ENCODE results near the gene CIZ1.

Gene CIZ1

DNA sequence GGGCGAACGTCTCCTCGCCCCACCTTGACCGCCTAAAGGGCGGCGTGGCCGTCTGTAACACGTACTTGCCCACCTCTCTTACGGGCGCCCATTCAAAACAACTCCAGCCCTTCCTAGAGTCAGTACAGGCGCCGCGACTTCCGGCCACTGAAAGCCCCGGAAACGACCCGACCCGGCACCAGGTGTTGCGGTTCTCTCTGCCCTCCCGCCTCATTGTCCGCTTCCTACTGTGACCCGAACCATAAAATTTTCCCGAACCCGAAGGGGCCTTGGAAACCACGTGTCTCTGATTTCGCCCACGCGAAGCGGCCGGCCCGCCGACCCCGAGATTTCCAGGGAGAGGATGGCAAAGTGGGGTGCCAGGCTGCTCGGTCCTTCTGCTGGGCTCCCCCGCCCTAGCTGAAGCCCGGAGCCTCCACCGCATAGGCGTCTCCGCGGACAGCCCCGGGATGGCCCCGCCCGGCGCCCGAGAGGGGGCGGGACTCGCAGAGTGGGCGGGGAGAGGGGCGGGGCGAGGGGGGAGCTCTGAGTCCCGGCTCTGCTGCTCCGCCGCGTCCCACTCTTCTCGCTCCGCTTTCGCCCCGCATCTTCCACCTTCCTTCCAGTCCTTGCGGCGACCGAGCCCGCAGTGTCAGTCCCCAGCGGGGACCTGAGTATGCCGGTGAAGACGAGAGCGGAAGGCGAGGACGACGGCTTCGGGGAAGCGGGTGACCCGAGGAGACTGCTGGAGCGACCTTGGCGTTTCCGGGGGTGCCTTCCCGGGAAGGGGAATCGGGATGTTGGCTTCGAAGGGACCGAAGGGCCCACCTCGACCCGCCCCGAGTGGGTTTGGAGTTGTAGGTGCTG is 63.2 kb downstream of the CIZ1 start:
- Mint-ChIP-seq H3K4me3 (peak overlapping the region; percentile 98), H3K9me3 (no peaks in the 10 kb centered on the region), H3K27me3 (ENCODE audit: low read depth) (peaks cover 9% of the 10 kb centered on the region), H3K36me3 (ENCODE audit: low read depth) (peaks cover 9% of the 10 kb centered on the region), H3K4me1 (ENCODE audit: low read depth) (peaks cover 26% of the 10 kb centered on the region), H3K27ac (peak overlapping the region; percentile 92)
- peak; percentile 84 for DNase-seq (ENCODE audit: low spot score)

GRCh38 chr9:128127568-128127989 is 63.8 kb downstream of the CIZ1 start, which contains the start of gene PTGES2:
Gene PTGES2, minus strand, starts transcription at chr9:128127729. Its CDS starts 12 bp downstream, at chr9:128127717.
- peak within 1 kb of the TSS; percentile 98 for H3K4me3 Mint-ChIP-seq

DNA sequence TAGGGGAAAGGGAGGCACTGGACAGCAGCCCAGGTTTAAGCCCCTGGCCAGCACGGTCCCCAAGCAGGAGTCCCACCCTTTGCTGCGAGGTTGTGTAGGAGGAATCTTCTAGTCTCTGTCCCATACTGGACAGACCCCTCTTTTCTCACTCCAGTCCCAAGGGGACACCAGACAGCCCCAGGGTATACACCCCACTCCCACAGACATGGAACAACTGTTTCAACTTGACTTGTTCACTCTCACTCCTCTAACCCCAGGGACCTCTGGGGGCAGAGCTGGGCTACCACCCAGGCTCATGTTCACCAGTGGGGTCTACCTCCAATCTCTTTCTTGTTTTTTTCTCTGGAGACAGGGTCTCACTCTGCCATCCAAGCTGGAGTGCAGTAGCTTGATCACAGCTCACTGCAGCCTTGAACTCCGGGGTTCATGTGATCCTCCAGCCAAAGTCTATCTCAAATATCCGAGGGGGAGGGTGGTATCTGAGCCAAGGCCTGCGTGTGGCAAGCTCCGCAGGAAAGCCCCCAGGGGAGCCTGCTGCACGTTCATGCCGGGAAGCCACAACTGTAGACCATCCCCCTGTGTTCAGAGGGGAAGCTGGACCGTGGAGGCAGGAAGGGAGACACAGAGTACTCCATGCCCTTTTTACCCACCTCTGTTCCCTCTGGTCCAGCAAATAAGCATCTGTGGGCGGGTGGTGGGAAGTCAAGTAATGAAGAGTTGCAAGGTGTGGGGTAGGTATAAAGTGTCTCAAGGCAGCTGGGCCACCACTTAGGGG is 65.6 kb downstream of the CIZ1 start:
- no peaks in the 10 kb centered on the region for H3K27me3 Mint-ChIP-seq (ENCODE audit: low read depth)
- DNase-seq (ENCODE audit: low spot score): no peak
- H3K36me3 Mint-ChIP-seq (ENCODE audit: low read depth): peaks cover 11% of the 10 kb centered on the region
- H3K4me3 Mint-ChIP-seq: peak overlapping the region; percentile 80
- H3K4me1 Mint-ChIP-seq (ENCODE audit: low read depth): peaks cover 25% of the 10 kb centered on the region
- no peaks in the 10 kb centered on the region for H3K9me3 Mint-ChIP-seq
- peak overlapping the region; percentile 41 for H3K27ac Mint-ChIP-seq

More at GRCh38 chr9:128127568-128127989, 63.8 kb downstream of the CIZ1 start, which contains the start of gene PTGES2:
- peak within 1 kb of the TSS; percentile 92 for H3K27ac Mint-ChIP-seq
- peaks cover 25% of the 10 kb centered on the region for H3K4me1 Mint-ChIP-seq (ENCODE audit: low read depth)
- peaks cover 3% of the 10 kb centered on the region for H3K27me3 Mint-ChIP-seq (ENCODE audit: low read depth)
- DNase-seq (ENCODE audit: low spot score): peak; percentile 85
- H3K9me3 Mint-ChIP-seq: no peaks in the 10 kb centered on the region
- peaks cover 11% of the 10 kb centered on the region for H3K36me3 Mint-ChIP-seq (ENCODE audit: low read depth)

DNA sequence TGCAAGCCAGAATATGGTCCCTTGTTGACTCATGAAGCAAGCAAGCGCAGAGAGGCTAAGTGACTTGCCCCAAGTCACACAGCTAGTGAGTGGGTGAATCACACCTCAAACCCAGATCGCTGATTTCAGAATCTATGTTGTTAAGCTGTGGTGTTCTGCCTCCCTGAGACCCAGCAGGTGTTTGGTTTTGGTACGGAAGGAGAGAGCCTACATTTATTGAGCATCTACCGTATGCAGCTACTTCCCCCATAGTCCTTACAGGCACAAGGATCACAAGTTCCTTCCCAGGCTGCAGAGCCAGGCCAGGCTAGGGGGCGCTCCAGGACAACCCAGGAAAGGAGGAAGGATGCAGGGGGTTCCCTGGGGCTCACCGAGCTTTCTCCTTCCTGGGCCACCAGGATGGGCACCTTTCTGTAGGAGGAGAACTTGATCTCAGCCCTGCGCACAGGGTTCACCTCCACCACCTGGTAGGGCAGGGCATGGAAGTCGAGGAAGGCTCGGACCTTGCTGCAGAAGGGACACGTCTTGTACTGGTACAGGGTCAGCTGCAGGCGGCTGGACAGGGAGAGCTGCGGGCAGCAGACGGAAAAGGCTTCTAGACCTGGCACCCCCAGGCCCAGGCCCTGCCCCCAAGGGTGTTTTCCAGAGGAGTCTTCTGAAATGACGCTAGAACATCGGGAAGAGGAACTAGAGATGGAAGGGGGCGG is 66.3 kb downstream of the CIZ1 start:
- Mint-ChIP-seq H3K9me3 (no peaks in the 10 kb centered on the region), H3K27me3 (ENCODE audit: low read depth) (no peaks in the 10 kb centered on the region), H3K4me3 (peak overlapping the region; percentile 36), H3K36me3 (ENCODE audit: low read depth) (peaks cover 13% of the 10 kb centered on the region), H3K4me1 (ENCODE audit: low read depth) (peaks cover 25% of the 10 kb centered on the region), H3K27ac (no peak overlapping the region)
- no peak for DNase-seq (ENCODE audit: low spot score)

DNA sequence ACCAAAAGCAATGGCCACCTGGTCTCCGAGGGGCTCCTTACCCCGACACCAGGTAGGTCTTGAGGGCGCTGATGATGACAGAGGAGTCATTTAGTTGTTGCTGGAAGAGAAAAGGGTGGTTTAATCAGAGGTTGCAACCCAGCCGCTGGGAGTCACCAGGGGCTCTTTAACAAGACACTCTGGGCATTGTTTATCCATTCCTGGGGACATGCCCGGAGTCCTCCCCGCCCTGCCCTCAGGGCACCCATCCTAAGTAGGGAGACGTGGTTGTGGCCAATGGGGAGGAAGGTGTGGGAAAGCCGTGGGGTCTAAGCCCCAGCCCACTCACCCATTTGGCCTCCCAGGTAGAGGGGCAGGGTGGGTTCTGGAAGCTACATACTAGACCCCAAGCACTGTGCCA is 66.9 kb downstream of the CIZ1 start:
- no peaks in the 10 kb centered on the region for H3K9me3 Mint-ChIP-seq
- DNase-seq (ENCODE audit: low spot score): no peak
- no peaks in the 10 kb centered on the region for H3K27me3 Mint-ChIP-seq (ENCODE audit: low read depth)
- peak overlapping the region; percentile 36 for H3K4me3 Mint-ChIP-seq
- no peak overlapping the region for H3K27ac Mint-ChIP-seq
- H3K36me3 Mint-ChIP-seq (ENCODE audit: low read depth): peaks cover 13% of the 10 kb centered on the region
- peaks cover 24% of the 10 kb centered on the region for H3K4me1 Mint-ChIP-seq (ENCODE audit: low read depth)

- Mint-ChIP-seq H3K4me3 (no peak overlapping the region), H3K36me3 (ENCODE audit: low read depth) (peaks cover 13% of the 10 kb centered on the region), H3K27ac (no peak overlapping the region), H3K9me3 (no peaks in the 10 kb centered on the region), H3K27me3 (ENCODE audit: low read depth) (no peaks in the 10 kb centered on the region), H3K4me1 (ENCODE audit: low read depth) (peaks cover 18% of the 10 kb centered on the region)
- no peak for DNase-seq (ENCODE audit: low spot score)
Measured at GRCh38 chr9:128123451-128124080, 67.8 kb downstream of the CIZ1 start.

GRCh38 chr9:128122809-128123175 is 68.6 kb downstream of the CIZ1 start:
- Mint-ChIP-seq H3K27me3 (ENCODE audit: low read depth) (no peaks in the 10 kb centered on the region), H3K4me1 (ENCODE audit: low read depth) (peaks cover 18% of the 10 kb centered on the region), H3K4me3 (no peak overlapping the region), H3K9me3 (no peaks in the 10 kb centered on the region), H3K27ac (no peak overlapping the region), H3K36me3 (ENCODE audit: low read depth) (peaks cover 13% of the 10 kb centered on the region)
- DNase-seq (ENCODE audit: low spot score): no peak

- H3K9me3 Mint-ChIP-seq: no peaks in the 10 kb centered on the region
- H3K4me1 Mint-ChIP-seq (ENCODE audit: low read depth): peaks cover 21% of the 10 kb centered on the region
- H3K27me3 Mint-ChIP-seq (ENCODE audit: low read depth): no peaks in the 10 kb centered on the region
- no peak overlapping the region for H3K27ac Mint-ChIP-seq
- H3K36me3 Mint-ChIP-seq (ENCODE audit: low read depth): peaks cover 13% of the 10 kb centered on the region
- no peak for DNase-seq (ENCODE audit: low spot score)
- no peak overlapping the region for H3K4me3 Mint-ChIP-seq
Measured at GRCh38 chr9:128121924-128122808, 69.2 kb downstream of the CIZ1 start.

DNA sequence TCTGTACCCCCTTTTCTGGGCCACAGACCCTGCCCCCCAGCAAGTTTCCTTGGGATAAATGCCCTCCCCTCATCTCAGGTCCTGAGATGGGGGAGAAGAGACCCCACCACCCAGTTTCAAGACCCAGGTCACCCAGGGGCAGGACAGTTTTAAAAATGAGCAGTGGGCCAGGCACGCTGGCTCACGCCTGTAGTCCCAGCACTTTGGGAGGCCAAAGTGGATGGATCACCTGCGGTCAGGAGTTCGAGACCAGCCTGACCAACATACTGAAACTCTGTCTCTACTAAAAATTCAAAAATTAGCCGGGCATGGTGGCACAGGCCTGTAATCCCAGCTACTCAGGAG is 69.9 kb downstream of the CIZ1 start:
- DNase-seq (ENCODE audit: low spot score): no peak
- H3K27ac Mint-ChIP-seq: no peak overlapping the region
- H3K4me3 Mint-ChIP-seq: no peak overlapping the region
- no peaks in the 10 kb centered on the region for H3K27me3 Mint-ChIP-seq (ENCODE audit: low read depth)
- peaks cover 13% of the 10 kb centered on the region for H3K36me3 Mint-ChIP-seq (ENCODE audit: low read depth)
- H3K4me1 Mint-ChIP-seq (ENCODE audit: low read depth): peaks cover 21% of the 10 kb centered on the region
- H3K9me3 Mint-ChIP-seq: no peaks in the 10 kb centered on the region

DNA sequence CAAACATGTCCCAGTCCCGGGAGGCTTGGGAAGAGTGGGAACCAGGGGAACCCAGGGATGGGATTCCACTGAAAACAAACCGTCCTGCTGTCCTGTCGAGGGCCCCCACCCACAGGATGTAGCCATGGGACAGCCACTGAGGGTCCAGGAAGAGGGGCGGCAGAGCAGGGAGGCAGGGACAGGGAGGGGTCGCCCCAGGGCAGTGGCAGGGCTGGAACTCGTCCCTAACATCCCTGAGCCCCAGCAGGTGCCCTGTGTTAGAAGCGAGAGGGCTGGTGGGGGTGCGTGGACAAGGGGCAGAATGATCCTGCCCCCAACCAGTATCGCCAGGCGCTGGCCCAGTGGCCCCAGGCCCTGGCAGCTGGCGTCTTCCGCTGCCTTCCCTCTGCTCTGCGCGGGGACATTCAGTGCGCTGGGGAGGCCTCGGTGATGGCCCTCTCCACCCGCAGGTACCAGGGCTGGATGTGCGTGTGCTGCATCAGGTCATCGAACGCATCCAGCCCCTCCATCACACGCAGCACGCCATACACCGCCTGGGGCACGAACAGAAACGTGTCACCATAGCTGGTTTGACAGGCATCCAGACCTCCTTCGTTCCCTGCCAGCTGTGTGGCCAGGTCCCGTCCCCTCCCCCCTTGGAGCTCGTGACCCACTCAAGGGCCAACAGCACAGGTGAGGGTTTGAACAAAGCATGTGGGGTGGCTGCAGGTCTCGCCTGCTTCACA is 70.5 kb downstream of the CIZ1 start:
- Mint-ChIP-seq H3K4me1 (ENCODE audit: low read depth) (peaks cover 15% of the 10 kb centered on the region), H3K9me3 (no peaks in the 10 kb centered on the region), H3K27me3 (ENCODE audit: low read depth) (no peaks in the 10 kb centered on the region), H3K36me3 (ENCODE audit: low read depth) (peaks cover 13% of the 10 kb centered on the region), H3K4me3 (no peak overlapping the region), H3K27ac (no peak overlapping the region)
- no peak for DNase-seq (ENCODE audit: low spot score)

DNA sequence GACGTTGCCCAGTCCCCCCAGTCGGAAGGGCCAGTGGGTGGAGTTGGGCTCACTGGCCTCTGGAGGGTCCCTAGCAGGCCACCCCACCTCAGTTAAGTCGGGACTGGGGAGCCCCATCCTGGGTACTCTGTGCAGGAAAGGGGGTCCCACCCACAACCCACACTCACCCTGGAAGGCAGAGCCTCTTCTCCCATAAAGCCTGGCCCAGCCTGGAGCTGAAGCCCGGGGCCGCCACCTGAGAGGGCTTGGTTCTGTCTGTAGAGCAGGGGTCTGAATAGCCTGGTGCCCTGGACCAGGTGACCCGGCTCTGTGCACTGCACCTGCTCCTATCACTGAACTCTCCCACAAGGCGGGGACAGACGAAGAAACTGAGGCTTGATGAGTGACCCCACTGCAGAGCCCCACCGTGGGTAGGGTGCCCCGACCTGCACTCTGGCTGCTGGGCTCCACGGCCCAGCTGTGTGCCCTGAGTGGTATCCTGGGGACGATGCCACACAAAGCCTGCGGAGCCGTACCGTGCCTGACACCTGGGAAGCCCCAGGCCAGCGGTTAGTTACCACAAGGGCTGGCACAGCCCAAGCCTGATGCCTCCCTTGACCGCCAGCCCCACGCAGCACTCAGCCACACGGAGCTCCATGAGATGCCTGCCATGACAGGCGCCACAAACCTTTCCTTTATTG is 71.2 kb downstream of the CIZ1 start:
- peaks cover 15% of the 10 kb centered on the region for H3K36me3 Mint-ChIP-seq (ENCODE audit: low read depth)
- H3K27ac Mint-ChIP-seq: no peak overlapping the region
- peaks cover 8% of the 10 kb centered on the region for H3K4me1 Mint-ChIP-seq (ENCODE audit: low read depth)
- H3K27me3 Mint-ChIP-seq (ENCODE audit: low read depth): no peaks in the 10 kb centered on the region
- DNase-seq (ENCODE audit: low spot score): no peak
- no peaks in the 10 kb centered on the region for H3K9me3 Mint-ChIP-seq
- H3K4me3 Mint-ChIP-seq: no peak overlapping the region

Measured in T-helper 2 cell treated with Interferon-gamma antibody and Interleukin-4, amounts not matched to agents 5 μg/mL and 100 μg/mL, for 36 hours (primary cell).